Bronchial epithelial cell (primary cell): Measurements from ENCODE around the gene SF3A1. TPM values are rescaled to one million over a fixed set of nuclear protein-coding genes. Genes with fewer than 3 reads are reported as not detected.

Experiments
- DNase-seq: peaks from one replicate; pipeline ENCODE4 v3.0.0-alpha.2; 2010; ENCODE audit warnings: low read depth
- FAIRE-seq: peaks from 2 replicates; lab custom pipeline; 2011; peaks lifted over from hg19 to GRCh38; lab: Jason Lieb, UNC
- H3K27me3 ChIP-seq: 2 replicates; pipeline ENCODE4 v1.5.1; 2011; ENCODE audit warnings: low read length; ENCODE audit not compliant: control insufficient read depth, insufficient read depth
- H3K36me3 ChIP-seq: 2 replicates; pipeline ENCODE4 v1.5.1; 2011; ENCODE audit warnings: low read length; ENCODE audit not compliant: control insufficient read depth, insufficient read depth
- H3K4me3 ChIP-seq: 2 replicates; pipeline ENCODE4 v1.5.1; 2011; ENCODE audit warnings: mild to moderate bottlenecking, low read depth, low read length, control low read depth
- total RNA-seq: library from RNA; depleted of rRNA; stranded (reverse); fragments of >200 nt; gene quantifications from 2 replicates; pipeline ENCODE4 v1.2.1, GENCODE V29; 2014
- TF ChIP-seq, protein P1 (sequence below): IDR thresholded peaks from 2 replicates; pipeline ENCODE4 v1.5.1; 2011; ENCODE audit warnings: mild to moderate bottlenecking, moderate library complexity, low read length, control low read depth, inconsistent platforms; ENCODE audit not compliant: insufficient read depth, severe bottlenecking

Gene SF3A1
- total RNA-seq, 1 donor from 2014 or later: 17.9 TPM

DNA sequence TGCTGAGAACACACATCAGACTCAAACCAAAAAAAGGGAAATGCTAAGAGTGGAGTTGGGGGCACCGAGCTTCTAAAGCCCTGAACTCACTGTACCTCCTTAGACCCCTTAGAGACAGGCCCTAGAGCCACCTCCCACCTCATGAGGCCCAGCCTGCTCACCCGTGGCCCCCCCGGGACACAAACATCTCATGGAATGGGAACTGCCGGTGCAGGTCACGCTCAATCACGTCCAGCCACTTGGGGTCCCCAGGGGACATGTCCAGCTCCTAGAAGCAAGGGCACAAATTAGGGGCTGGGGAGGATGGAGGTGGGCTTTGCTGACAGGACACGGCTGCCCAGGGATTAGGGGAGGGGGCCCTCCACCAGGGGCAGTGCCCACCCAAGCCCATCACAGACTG is 61.1 kb downstream of the SF3A1 start:
- Histone ChIP-seq H3K27me3 (no peaks in the 10 kb centered on the region), H3K36me3 (peaks cover 24% of the 10 kb centered on the region), H3K4me3 (no peak overlapping the region)
- no peak for FAIRE-seq
- DNase-seq: no peak
- TF ChIP-seq, protein P1, sequence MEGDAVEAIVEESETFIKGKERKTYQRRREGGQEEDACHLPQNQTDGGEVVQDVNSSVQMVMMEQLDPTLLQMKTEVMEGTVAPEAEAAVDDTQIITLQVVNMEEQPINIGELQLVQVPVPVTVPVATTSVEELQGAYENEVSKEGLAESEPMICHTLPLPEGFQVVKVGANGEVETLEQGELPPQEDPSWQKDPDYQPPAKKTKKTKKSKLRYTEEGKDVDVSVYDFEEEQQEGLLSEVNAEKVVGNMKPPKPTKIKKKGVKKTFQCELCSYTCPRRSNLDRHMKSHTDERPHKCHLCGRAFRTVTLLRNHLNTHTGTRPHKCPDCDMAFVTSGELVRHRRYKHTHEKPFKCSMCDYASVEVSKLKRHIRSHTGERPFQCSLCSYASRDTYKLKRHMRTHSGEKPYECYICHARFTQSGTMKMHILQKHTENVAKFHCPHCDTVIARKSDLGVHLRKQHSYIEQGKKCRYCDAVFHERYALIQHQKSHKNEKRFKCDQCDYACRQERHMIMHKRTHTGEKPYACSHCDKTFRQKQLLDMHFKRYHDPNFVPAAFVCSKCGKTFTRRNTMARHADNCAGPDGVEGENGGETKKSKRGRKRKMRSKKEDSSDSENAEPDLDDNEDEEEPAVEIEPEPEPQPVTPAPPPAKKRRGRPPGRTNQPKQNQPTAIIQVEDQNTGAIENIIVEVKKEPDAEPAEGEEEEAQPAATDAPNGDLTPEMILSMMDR: no peak

DNA sequence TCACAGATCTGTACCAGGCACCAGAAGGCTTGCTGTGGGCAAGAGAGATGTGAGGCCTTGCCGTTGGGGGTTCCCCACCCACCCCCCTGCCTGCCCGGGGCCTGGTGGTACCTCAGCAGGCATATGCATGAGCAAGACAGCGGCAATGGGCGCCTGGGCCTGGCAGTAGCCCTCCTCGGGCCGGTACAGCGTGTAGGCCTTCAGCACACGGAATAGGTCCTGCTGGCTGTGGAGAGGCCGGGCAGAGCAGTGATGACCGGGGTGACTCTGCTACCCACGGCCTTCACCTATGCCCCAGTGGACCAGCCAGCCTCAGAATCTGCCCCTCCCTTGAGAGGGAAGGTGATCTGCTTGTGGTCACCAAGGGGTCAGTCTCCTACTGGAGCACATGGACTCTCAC is 61.9 kb downstream of the SF3A1 start:
- H3K27me3 ChIP-seq: no peaks in the 10 kb centered on the region
- H3K36me3 ChIP-seq: peaks cover 24% of the 10 kb centered on the region
- no peak for FAIRE-seq
- no peak for DNase-seq
- H3K4me3 ChIP-seq: no peak overlapping the region
- TF ChIP-seq, protein P1: no peak

DNA sequence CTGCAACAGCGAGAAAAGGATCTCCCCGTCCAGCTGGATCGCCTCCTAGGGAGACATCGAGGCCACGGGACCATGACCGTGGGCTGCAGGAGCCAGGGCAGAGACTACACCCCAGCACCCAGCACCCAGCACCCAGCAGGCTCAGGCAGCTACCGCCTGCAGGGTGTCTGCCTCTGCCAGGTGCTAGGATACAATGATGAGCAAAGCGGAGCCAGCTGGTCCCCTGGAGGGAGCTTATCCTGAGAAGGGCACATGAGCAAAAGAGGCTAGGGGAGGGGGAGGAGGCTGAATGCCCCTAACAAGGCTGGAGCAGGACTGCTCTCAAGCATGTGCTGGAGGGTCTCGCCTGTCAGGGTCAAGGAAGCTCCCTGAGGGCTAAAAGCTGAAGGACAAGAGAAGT is 62.6 kb downstream of the SF3A1 start:
- H3K27me3 ChIP-seq: no peaks in the 10 kb centered on the region
- H3K36me3 ChIP-seq: peaks cover 24% of the 10 kb centered on the region
- FAIRE-seq: no peak
- DNase-seq: no peak
- TF ChIP-seq, protein P1: no peak
- H3K4me3 ChIP-seq: no peak overlapping the region

DNA sequence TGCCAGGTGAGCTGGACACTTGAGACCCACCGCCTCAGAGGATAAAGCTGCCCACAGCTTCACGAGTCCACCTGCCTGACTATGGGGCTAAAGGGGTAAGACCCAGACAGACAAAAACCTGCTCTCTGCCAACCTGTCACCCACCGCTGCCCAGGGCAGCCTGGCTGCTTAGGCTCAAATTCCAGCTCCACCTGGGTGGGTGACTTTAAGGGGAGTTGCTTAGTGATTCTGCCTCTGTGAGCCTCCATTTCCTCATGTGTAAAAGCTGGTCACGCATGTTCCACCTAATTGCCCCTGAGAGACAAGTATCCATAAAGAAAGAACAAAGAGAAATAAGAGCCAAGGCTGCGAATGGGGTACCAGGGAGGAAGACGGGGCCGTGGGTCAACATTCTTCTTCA is 63.7 kb downstream of the SF3A1 start:
- DNase-seq (no peak), FAIRE-seq (no peak)
- peaks cover 24% of the 10 kb centered on the region for H3K36me3 ChIP-seq
- TF ChIP-seq, protein P1: no peak
- H3K4me3 ChIP-seq: no peak overlapping the region
- no peaks in the 10 kb centered on the region for H3K27me3 ChIP-seq

DNA sequence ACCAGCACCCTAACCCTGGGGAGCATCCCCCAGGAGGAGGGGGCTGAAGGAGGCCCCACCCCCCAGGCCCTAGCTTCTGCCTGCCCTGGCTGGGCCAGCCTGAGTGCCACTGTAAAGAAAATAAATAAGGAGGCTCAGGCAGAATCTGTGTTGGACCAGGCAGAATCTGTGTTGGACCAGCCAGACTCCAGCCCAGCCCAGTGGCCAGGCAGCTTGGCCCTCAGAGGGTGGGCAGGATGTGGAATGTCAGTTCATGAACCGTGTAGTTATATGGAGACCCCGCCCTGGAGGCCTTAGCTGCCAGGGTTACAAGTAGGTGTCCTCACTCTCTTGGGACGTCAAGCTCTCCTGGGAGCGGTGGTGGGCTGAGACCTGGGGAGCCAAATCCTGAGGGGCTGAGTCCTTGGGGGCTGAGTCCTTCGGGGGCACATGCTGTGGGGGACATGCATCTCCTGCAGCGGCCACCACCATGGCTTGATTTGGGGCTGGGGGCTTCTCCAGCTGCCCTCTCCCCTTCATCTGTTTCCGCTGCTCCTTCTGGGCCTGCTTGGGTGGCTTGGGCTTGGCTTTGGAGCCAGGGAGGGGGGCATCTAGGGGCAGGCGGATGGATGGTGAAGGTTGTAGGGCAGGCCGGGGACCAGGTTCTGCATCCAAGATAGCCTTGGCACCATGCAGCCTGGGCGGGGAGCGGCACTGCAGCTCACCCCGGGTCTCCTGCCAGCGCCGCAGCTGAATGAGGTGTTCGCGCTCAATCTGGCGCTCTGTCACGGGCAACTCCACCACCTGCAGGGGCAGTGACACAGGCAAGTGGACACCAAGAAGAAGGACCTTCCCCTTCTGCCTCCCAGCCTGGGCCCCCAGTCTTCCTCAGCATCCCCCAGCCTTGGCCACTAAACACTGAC is 64.4 kb downstream of the SF3A1 start:
- DNase-seq (no peak), FAIRE-seq (no peak)
- H3K27me3 ChIP-seq: no peaks in the 10 kb centered on the region
- H3K36me3 ChIP-seq: peaks cover 24% of the 10 kb centered on the region
- H3K4me3 ChIP-seq: no peak overlapping the region
- TF ChIP-seq, protein P1: no peak
